AG04449 (cell line): ENCODE data around the gene CST3.
A peak's percentile ranks its signal among the peaks of the same experiment; 100 is the strongest.
"Not testable (repeated sequence)": the region's sequence is repeated elsewhere in the genome, so short reads cannot be mapped to it uniquely, and the experiment has no call there.

Experiments used
- CTCF ChIA-PET: fragments of 350-600 bp; formaldehyde crosslinking; extraction: SDS; loops from one replicate; lab custom pipeline; 2021; ENCODE audit warnings: antibody characterized with exemption; lab: Yijun Ruan, JAX
- POLR2A ChIA-PET: fragments of 400-600, 350-600 bp; formaldehyde crosslinking; extraction: SDS; loops from one replicate; lab custom pipeline; 2020; ENCODE audit warnings: antibody characterized with exemption, inconsistent platforms; lab: Yijun Ruan, JAX
- DNase-seq: peaks from one replicate; pipeline ENCODE4 v3.0.0-alpha.2; 2010; ENCODE audit warnings: low read depth, low spot score
- H3K4me3 ChIP-seq: 2 replicates; pipeline ENCODE4 v1.5.1; 2011; ENCODE audit warnings: low read depth, mild to moderate bottlenecking, control low read depth, low read length
- CTCF ChIP-seq: IDR thresholded peaks from one replicate; pipeline ENCODE4 v1.5.1; 2011; ENCODE audit warnings: mild to moderate bottlenecking, moderate library complexity, low read length, control low read depth, inconsistent platforms; ENCODE audit not compliant: insufficient read depth; ENCODE audit errors: missing control alignments

Gene CST3

DNA sequence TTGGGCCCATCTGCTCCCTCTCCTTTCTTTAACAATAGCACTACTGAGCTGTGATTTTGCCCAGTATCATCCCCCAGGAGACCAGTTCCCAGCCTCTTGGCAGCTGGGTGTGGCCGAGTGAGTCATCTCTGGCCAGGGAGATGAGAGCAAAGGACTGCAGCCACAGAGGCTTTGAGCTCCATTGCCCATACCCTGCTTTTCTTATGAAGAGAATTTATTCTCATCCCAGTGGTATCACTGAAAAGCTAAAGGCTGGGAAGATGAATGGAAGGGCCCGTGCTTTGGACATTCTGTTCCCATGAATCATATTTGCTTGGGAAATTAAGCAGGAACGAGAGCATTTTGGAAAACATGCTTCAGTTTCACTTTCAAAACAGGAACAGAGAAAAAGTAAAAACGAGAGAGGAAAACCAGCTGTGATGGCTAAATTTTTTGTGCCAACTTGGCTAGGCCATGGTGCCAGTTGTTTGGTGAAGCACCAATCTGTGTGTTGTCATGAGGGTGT, 14.9 kb downstream of the CST3 start:
- POLR2A ChIA-PET, result interaction anchor here (1.6 kb wide), 1 partner anchor 14 kb away, joined by 11 read pairs; the partner anchor contains the start of gene CST3
- TF ChIP-seq CTCF, result no peak
- peak overlapping the region; percentile 33 for H3K4me3 ChIP-seq
- DNase-seq, result peak; percentile 42
- CTCF ChIA-PET, result interaction anchor here (0.7 to 2.3 kb wide), 4 partner anchors 9 to 181 kb away, joined by 3 to 9 read pairs (median 4); no protein-coding TSS in a partner anchor

GRCh38 chr20:23622401-23622800, 15.4 kb downstream of the CST3 start:
- POLR2A ChIA-PET, result interaction anchor here (1.6 kb wide), 1 partner anchor 15 kb away, joined by 11 read pairs; the partner anchor contains the start of gene CST3
- H3K4me3 ChIP-seq, result peak overlapping the region; percentile 33
- not testable (repeated sequence) for DNase-seq
- CTCF ChIA-PET, result interaction anchor here (0.7 to 2.3 kb wide), 4 partner anchors 9 to 181 kb away, joined by 3 to 9 read pairs (median 4); no protein-coding TSS in a partner anchor

DNA sequence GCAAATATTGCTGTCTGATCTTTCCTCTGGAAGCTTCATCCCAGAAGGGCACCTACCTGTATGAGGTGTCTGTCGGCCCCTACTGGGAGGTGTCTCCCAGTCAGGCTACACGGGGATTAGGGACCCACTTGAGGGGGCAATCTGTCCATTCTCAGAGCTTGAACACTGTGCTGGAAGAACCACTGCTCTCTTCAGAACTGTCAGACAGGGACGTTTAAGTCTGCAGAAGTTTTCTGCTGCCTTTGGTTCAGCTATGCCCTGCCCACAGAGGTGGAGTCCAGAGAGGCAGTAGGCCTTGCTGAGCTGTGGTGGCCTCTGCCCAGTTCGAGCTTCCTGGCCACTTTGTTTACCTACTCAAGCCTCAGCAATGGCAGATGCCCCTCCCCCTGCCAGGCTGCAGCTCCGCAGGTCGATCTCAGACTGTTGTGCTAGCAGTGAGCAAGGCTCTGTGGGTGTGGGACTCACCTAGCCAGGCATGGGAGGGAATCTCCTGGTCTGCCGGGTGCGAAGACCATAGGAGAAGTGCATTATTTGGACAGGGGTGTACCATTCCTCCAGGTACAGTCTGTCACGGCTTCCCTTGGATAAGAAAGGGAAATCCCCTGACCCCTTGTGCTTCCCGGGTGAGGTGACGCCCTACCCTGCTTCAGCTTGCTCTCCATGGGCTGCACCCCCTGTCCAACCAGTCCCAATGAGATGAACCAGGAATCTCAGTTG, 16.9 kb downstream of the CST3 start:
- POLR2A ChIA-PET, H3K4me3 ChIP-seq, DNase-seq: not testable (repeated sequence)
- CTCF ChIA-PET, result interaction anchor here (2.3 kb wide), 1 partner anchor 14 kb away, joined by 9 read pairs; no protein-coding TSS in a partner anchor

DNA sequence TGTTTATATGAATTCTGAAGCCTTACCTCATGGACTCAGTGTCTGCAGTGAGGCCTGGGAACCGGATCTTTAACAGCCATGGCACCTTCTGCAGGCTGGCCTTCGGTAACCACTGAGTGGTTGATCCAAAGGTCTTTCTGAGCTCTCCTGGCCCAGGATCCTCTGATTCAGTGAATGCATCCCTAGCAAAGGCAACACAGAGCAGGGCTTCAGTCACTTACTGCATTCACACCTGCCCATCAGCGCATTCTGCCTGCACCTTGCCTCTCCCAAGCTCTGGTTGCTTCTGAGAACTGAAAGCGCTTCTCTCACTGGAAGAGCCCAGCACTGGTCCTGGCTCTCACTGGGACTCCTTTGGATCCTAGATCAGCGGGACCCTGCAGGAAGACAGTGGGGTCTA, 23.6 kb downstream of the CST3 start:
- TF ChIP-seq CTCF, result no peak
- ChIA-PET CTCF (interaction anchor here (1.4 kb wide), 1 partner anchor 10 kb away, joined by 4 read pairs; no protein-coding TSS in a partner anchor), POLR2A (no interaction called here)
- DNase-seq, result no peak
- no peak overlapping the region for H3K4me3 ChIP-seq

- POLR2A ChIA-PET, result no interaction called here
These were observed 24.1 kb downstream of the CST3 start for GRCh38 chr20:23613676-23614075.

GRCh38 chr20:23612396-23612795, 25.4 kb downstream of the CST3 start:
- CTCF ChIA-PET, result interaction anchor here (0.9 to 11.1 kb wide), 3 partner anchors 9 to 169 kb away, joined by 3 to 195 read pairs (median 3); partner anchors contain the start of gene CSTL1
- H3K4me3 ChIP-seq, result no peak overlapping the region

More at GRCh38 chr20:23613676-23614075, 24.1 kb downstream of the CST3 start:
- no peak overlapping the region for H3K4me3 ChIP-seq
- CTCF ChIA-PET, result interaction anchor here (1.0 to 1.4 kb wide), 3 partner anchors 9 to 171 kb away, joined by 3 to 4 read pairs (median 4); no protein-coding TSS in a partner anchor
- DNase-seq, result no peak
- no peak for TF ChIP-seq CTCF

More at GRCh38 chr20:23612396-23612795, 25.4 kb downstream of the CST3 start:
- no peak for DNase-seq
- no peak for TF ChIP-seq CTCF
- POLR2A ChIA-PET, result no interaction called here
